Right renal pelvis (tissue), 4 donors: ENCODE data around the gene SUSD1. TPM values are rescaled to one million over a fixed set of nuclear protein-coding genes. Genes with fewer than 3 reads are reported as not detected.

Source experiments
- DNase-seq, 4 donors: peaks; one replicate each; pipeline ENCODE4 v3.0.0-alpha.2; 2013; ENCODE audit warnings: low read depth in 4 of 4, low spot score in 3 of 4, missing footprints in 1 of 4
- polyA plus RNA-seq, 4 donors: library from polyadenylated mRNA; unstranded; fragments of 120-200 nt; gene quantifications; one replicate each; pipeline ENCODE4 v1.2.1, GENCODE V29; 2013; ENCODE audit not compliant: insufficient read length in 4 of 4

The SUSD1 gene
- polyA plus RNA-seq, 4 donors = 28.2 to 41.1 (median 33.2) TPM

GRCh38 chr9:112174222-112174964 lies 704 bp downstream of the SUSD1 start:
- DNase-seq = no peak

- no peak for DNase-seq
These were observed 1.4 kb downstream of the SUSD1 start for GRCh38 chr9:112173489-112174221.

GRCh38 chr9:112170968-112171367 lies 4.1 kb downstream of the SUSD1 start:
- DNase-seq = no peak

GRCh38 chr9:112170235-112170634 lies 4.9 kb downstream of the SUSD1 start:
- DNase-seq = no peak

GRCh38 chr9:112169368-112169767 lies 5.7 kb downstream of the SUSD1 start:
- DNase-seq = no peak

- DNase-seq = no peak
These were observed 6.9 kb downstream of the SUSD1 start for GRCh38 chr9:112168197-112168596.

GRCh38 chr9:112166176-112167140 lies 8.6 kb downstream of the SUSD1 start:
- DNase-seq = no peak

- no peak for DNase-seq
These were observed 12.3 kb downstream of the SUSD1 start for GRCh38 chr9:112162621-112163413.

- no peak for DNase-seq
These were observed 15.3 kb downstream of the SUSD1 start for GRCh38 chr9:112159781-112160180.

GRCh38 chr9:112158656-112159367 lies 16.3 kb downstream of the SUSD1 start:
- DNase-seq = no peak

- DNase-seq = no peak
These were observed 17.1 kb downstream of the SUSD1 start for GRCh38 chr9:112157961-112158360.

- no peak for DNase-seq
These were observed 18.0 kb downstream of the SUSD1 start for GRCh38 chr9:112157087-112157486.

- DNase-seq = no peak
These were observed 25.9 kb downstream of the SUSD1 start for GRCh38 chr9:112149211-112149610.

GRCh38 chr9:112145886-112146285 lies 29.2 kb downstream of the SUSD1 start:
- no peak for DNase-seq

GRCh38 chr9:112144807-112145206 lies 30.3 kb downstream of the SUSD1 start:
- no peak for DNase-seq

- no peak for DNase-seq
These were observed 32.7 kb downstream of the SUSD1 start for GRCh38 chr9:112142420-112142819.

GRCh38 chr9:112140936-112141335 lies 34.2 kb downstream of the SUSD1 start:
- DNase-seq = no peak

GRCh38 chr9:112137066-112137465 lies 38.0 kb downstream of the SUSD1 start:
- no peak for DNase-seq

- no peak for DNase-seq
These were observed 39.4 kb downstream of the SUSD1 start for GRCh38 chr9:112135706-112136105.
